T-helper 9 cell (primary cell): Measurements from ENCODE around the gene IL6ST.

Experiments used
- DNase-seq: peaks from one replicate; pipeline ENCODE4 v3.0.0-alpha.2; 2020

IL6ST gene

GRCh38 chr5:55888205-55888604 lies 106.6 kb downstream of the IL6ST start:
- DNase-seq: no peak

DNA sequence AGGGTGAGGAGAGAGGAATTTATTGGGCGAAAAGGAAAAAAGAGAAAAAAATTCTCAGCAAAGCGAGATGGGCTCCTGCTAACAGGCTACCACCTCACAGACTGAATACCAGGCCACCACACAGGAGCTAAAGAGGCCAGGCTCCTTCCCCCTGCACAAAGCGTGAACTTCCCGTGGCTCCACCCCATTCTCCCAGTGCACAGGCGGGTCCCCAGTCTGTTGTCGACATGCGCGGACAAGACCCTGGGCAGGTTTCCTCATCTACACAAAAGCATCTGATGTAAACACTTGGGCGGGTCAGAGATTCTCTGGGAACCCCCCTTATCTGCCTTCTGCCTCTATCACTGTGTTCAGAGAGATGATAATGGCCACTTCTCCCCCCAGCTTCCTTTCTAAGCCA lies 109.4 kb downstream of the IL6ST start:
- DNase-seq: no peak
